Vagina (tissue), 2 donors: ENCODE data around the gene PRKAA2. TPM values are rescaled to one million over a fixed set of nuclear protein-coding genes. Genes with fewer than 3 reads are reported as not detected.

Experiments
- DNase-seq, 2 donors: peaks; one replicate each; pipeline ENCODE4 v3.0.0-alpha.2; 2017; ENCODE audit errors: extremely low spot score in 2 of 2
- H3K27ac ChIP-seq: fragments of 200-600 bp; sonication (generic); one replicate; pipeline ENCODE4 v1.5.1; 2019
- H3K27me3 ChIP-seq: fragments of 200-600 bp; sonication (generic); one replicate; pipeline ENCODE4 v1.5.1; 2019
- H3K36me3 ChIP-seq, 2 donors: fragments of 200-600 bp; sonication (generic); one replicate each; pipeline ENCODE4 v1.5.1; 2017 to 2019
- H3K4me1 ChIP-seq: fragments of 200-600 bp; sonication (generic); one replicate; pipeline ENCODE4 v1.5.1; 2019
- H3K4me3 ChIP-seq, 2 donors: fragments of 200-600 bp; sonication (generic); 1 replicate in 1 of 2; 2 replicates in 1 of 2; pipeline ENCODE4 v1.5.1; 2016 to 2019
- H3K9me3 ChIP-seq: fragments of 200-600 bp; sonication (generic); one replicate; pipeline ENCODE4 v1.5.1; 2019
- POLR2A ChIP-seq, 2 donors: fragments of 450-650 bp; IDR thresholded peaks; one replicate each; pipeline ENCODE4 v1.6.1; 2017; ENCODE audit warnings: antibody characterized with exemption in 2 of 2, mild to moderate bottlenecking in 2 of 2, moderate library complexity in 2 of 2
- POLR2AphosphoS5 ChIP-seq, 2 donors: sonication (generic); formaldehyde crosslinking; IDR thresholded peaks; one replicate each; pipeline ENCODE4 v1.9.0; 2017; ENCODE audit warnings: antibody characterized with exemption in 2 of 2, mild to moderate bottlenecking in 2 of 2, low read depth in 1 of 2; ENCODE audit not compliant: insufficient read depth in 1 of 2
- intact Hi-C: fragments of 100-400 bp; cut with DNase I; formaldehyde crosslinking; loops from one replicate; pipeline ENCODE4 v1.15.1; 2023
- total RNA-seq: library from RNA; depleted of rRNA; stranded (reverse); fragments of >200 nt; gene quantifications from one replicate; pipeline ENCODE4 v1.2.3, GENCODE V29; 2016
- TF ChIP-seq, protein P1 (sequence below), 3 experiments: fragments of 450-650 bp in 2 of 3; fragments of 200-600 bp in 1 of 3; sonication (generic) in 1 of 3; IDR thresholded peaks; one replicate each; pipeline ENCODE4 v1.5.1; 2017 to 2019; ENCODE audit warnings: antibody characterized with exemption in 3 of 3, mild to moderate bottlenecking in 2 of 3, moderate library complexity in 2 of 3

Gene PRKAA2
- total RNA-seq, 1 donor from 2014 or later = 3.7 TPM

- H3K9me3 ChIP-seq = peaks cover 5% of the 10 kb centered on the region
- TF ChIP-seq POLR2AphosphoS5 (IDR thresholded peaks at IDR 0.05; ENCODE audit: insufficient read depth in 1 of 2, low read depth in 1 of 2) = no peak
- TF ChIP-seq, protein P1, sequence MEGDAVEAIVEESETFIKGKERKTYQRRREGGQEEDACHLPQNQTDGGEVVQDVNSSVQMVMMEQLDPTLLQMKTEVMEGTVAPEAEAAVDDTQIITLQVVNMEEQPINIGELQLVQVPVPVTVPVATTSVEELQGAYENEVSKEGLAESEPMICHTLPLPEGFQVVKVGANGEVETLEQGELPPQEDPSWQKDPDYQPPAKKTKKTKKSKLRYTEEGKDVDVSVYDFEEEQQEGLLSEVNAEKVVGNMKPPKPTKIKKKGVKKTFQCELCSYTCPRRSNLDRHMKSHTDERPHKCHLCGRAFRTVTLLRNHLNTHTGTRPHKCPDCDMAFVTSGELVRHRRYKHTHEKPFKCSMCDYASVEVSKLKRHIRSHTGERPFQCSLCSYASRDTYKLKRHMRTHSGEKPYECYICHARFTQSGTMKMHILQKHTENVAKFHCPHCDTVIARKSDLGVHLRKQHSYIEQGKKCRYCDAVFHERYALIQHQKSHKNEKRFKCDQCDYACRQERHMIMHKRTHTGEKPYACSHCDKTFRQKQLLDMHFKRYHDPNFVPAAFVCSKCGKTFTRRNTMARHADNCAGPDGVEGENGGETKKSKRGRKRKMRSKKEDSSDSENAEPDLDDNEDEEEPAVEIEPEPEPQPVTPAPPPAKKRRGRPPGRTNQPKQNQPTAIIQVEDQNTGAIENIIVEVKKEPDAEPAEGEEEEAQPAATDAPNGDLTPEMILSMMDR (IDR thresholded peaks at IDR 0.05) = no peak
- TF ChIP-seq POLR2A (IDR thresholded peaks at IDR 0.05) = no peak
- no peak for DNase-seq
- no peak overlapping the region for H3K27ac ChIP-seq
- intact Hi-C loops = no loop called here
- no peaks in the 10 kb centered on the region for H3K27me3 ChIP-seq
- H3K4me3 ChIP-seq = no peak overlapping the region
- H3K4me1 ChIP-seq = no peaks in the 10 kb centered on the region
- H3K36me3 ChIP-seq = no peaks in the 10 kb centered on the region
Measured at GRCh38 chr1:56655991-56656613, 11.0 kb downstream of the PRKAA2 start.

GRCh38 chr1:56658254-56658653 lies 13.1 kb downstream of the PRKAA2 start:
- H3K9me3 ChIP-seq = peaks cover 5% of the 10 kb centered on the region
- no peak for DNase-seq
- H3K4me1 ChIP-seq = no peaks in the 10 kb centered on the region
- TF ChIP-seq, protein P1 (IDR thresholded peaks at IDR 0.05) = no peak
- TF ChIP-seq POLR2AphosphoS5 (IDR thresholded peaks at IDR 0.05; ENCODE audit: insufficient read depth in 1 of 2, low read depth in 1 of 2) = no peak
- no peak for TF ChIP-seq POLR2A (IDR thresholded peaks at IDR 0.05)
- no peak overlapping the region for H3K27ac ChIP-seq
- no peaks in the 10 kb centered on the region for H3K27me3 ChIP-seq
- no peaks in the 10 kb centered on the region for H3K36me3 ChIP-seq
- intact Hi-C loops = no loop called here
- no peak overlapping the region for H3K4me3 ChIP-seq

GRCh38 chr1:56660293-56660692 lies 15.2 kb downstream of the PRKAA2 start:
- no peak for DNase-seq
- H3K4me1 ChIP-seq = no peaks in the 10 kb centered on the region
- no peak overlapping the region for H3K27ac ChIP-seq
- peaks cover 5% of the 10 kb centered on the region for H3K9me3 ChIP-seq
- no peak overlapping the region for H3K4me3 ChIP-seq
- H3K27me3 ChIP-seq = no peaks in the 10 kb centered on the region
- intact Hi-C loops = no loop called here
- TF ChIP-seq POLR2A (IDR thresholded peaks at IDR 0.05) (no peak), POLR2AphosphoS5 (IDR thresholded peaks at IDR 0.05; ENCODE audit: insufficient read depth in 1 of 2, low read depth in 1 of 2) (no peak)
- TF ChIP-seq, protein P1 (IDR thresholded peaks at IDR 0.05) = no peak
- H3K36me3 ChIP-seq = no peaks in the 10 kb centered on the region

DNA sequence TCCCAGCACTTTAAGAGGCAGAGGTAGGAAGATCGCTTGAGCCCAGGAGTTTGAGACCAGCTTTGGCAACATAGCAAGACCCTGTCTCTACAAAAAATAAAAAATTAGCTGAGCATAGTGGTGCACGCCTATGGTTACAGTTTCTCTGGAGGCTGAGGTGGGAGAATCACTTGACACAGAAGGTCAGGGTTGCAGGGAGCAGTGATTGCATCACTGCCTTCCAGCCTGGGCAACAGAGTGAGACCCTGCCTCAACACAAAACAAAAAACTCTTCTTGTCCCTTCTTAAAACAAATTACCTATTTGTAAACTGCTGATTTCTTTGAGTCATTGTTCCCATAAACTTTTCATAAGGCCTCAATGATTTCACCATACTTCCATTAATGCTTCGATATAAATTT lies 18.7 kb downstream of the PRKAA2 start:
- no peak for TF ChIP-seq POLR2AphosphoS5 (IDR thresholded peaks at IDR 0.05; ENCODE audit: insufficient read depth in 1 of 2, low read depth in 1 of 2)
- TF ChIP-seq POLR2A (IDR thresholded peaks at IDR 0.05) = no peak
- TF ChIP-seq, protein P1 (IDR thresholded peaks at IDR 0.05) = no peak
- DNase-seq = no peak
- intact Hi-C loops = no loop called here

GRCh38 chr1:56665384-56665783 lies 20.3 kb downstream of the PRKAA2 start:
- TF ChIP-seq POLR2A (IDR thresholded peaks at IDR 0.05) = no peak
- TF ChIP-seq, protein P1 (IDR thresholded peaks at IDR 0.05) = no peak
- no peak for TF ChIP-seq POLR2AphosphoS5 (IDR thresholded peaks at IDR 0.05; ENCODE audit: insufficient read depth in 1 of 2, low read depth in 1 of 2)
- intact Hi-C loops = no loop called here

More for the DNA sequence above, 18.7 kb downstream of the PRKAA2 start:
- Histone ChIP-seq H3K4me3 (no peak overlapping the region), H3K36me3 (no peaks in the 10 kb centered on the region), H3K27ac (no peak overlapping the region), H3K27me3 (no peaks in the 10 kb centered on the region), H3K9me3 (no peaks in the 10 kb centered on the region), H3K4me1 (no peaks in the 10 kb centered on the region)

More at GRCh38 chr1:56665384-56665783, 20.3 kb downstream of the PRKAA2 start:
- no peaks in the 10 kb centered on the region for H3K9me3 ChIP-seq
- no peak overlapping the region for H3K27ac ChIP-seq
- H3K27me3 ChIP-seq = no peaks in the 10 kb centered on the region
- no peaks in the 10 kb centered on the region for H3K4me1 ChIP-seq
- no peaks in the 10 kb centered on the region for H3K36me3 ChIP-seq
- H3K4me3 ChIP-seq = no peak overlapping the region
- DNase-seq = no peak
